CD14-positive monocyte (primary cell): Measurements from ENCODE around the gene CEP72. TPM values are rescaled to one million over a fixed set of nuclear protein-coding genes. Genes with fewer than 3 reads are reported as not detected.

ENCODE experiments used
- DNase-seq, 3 donors: peaks; one replicate each; pipeline ENCODE4 v3.0.0-alpha.2; 2011 to 2022
- H2AFZ ChIP-seq: 2 replicates; pipeline ENCODE4 v1.6.0; 2012; ENCODE audit warnings: mild to moderate bottlenecking, low read depth, low read length, inconsistent platforms; ENCODE audit not compliant: insufficient read depth, poor library complexity, severe bottlenecking
- H3K27ac ChIP-seq, 2 donors: 1 replicate in 1 of 2; 2 replicates in 1 of 2; pipeline ENCODE4 v1.5.1; 2012 to 2013; ENCODE audit warnings: low read length in 2 of 2, control low read depth in 1 of 2, inconsistent platforms in 1 of 2, low read depth in 1 of 2, mild to moderate bottlenecking in 1 of 2
- H3K27me3 ChIP-seq, 2 donors: one replicate each; pipeline versions ENCODE4 v1.6.0 to v1.6.1; 2011 to 2013; ENCODE audit warnings: low read length in 2 of 2; ENCODE audit not compliant: control insufficient read depth in 2 of 2, insufficient read depth in 2 of 2
- H3K36me3 ChIP-seq, 2 donors: replicated peaks in 1 of 2; 1 replicate in 1 of 2; 2 replicates in 1 of 2; pipeline versions ENCODE4 v1.5.1 to v1.6.1; 2012 to 2013; ENCODE audit warnings: low read length in 2 of 2, control low read depth in 1 of 2, inconsistent platforms in 1 of 2, mild to moderate bottlenecking in 1 of 2; ENCODE audit not compliant: insufficient read depth in 2 of 2, control insufficient read depth in 1 of 2
- H3K4me1 ChIP-seq, 2 donors: 1 replicate in 1 of 2; 2 replicates in 1 of 2; pipeline versions ENCODE4 v1.5.1 to v1.6.1; 2012 to 2013; ENCODE audit warnings: low read length in 2 of 2, control low read depth in 1 of 2, inconsistent platforms in 1 of 2, mild to moderate bottlenecking in 1 of 2, moderate library complexity in 1 of 2; ENCODE audit not compliant: insufficient read depth in 2 of 2, control insufficient read depth in 1 of 2
- H3K4me2 ChIP-seq: replicated peaks from 2 replicates; pipeline ENCODE3; 2012; ENCODE audit warnings: low read length, moderate library complexity, mild to moderate bottlenecking; ENCODE audit not compliant: poor library complexity, severe bottlenecking; ENCODE audit errors: extremely low read depth
- H3K4me3 ChIP-seq, 3 experiments: fragments of 200-600 bp in 1 of 3; sonication (generic) in 1 of 3; replicated peaks in 1 of 3; 1 replicate in 2 of 3; 2 replicates in 1 of 3; pipeline ENCODE4 v1.5.1; 2011 to 2013; ENCODE audit warnings: low read length in 3 of 3, mild to moderate bottlenecking in 3 of 3, control low read depth in 2 of 3, low read depth in 2 of 3, inconsistent platforms in 1 of 3, moderate library complexity in 1 of 3
- H3K79me2 ChIP-seq: 2 replicates; pipeline ENCODE4 v1.6.0; 2012; ENCODE audit warnings: mild to moderate bottlenecking, control low read depth, inconsistent platforms, low read length, moderate library complexity; ENCODE audit not compliant: insufficient read depth
- H3K9ac ChIP-seq: 2 replicates; pipeline ENCODE4 v1.6.0; 2017; ENCODE audit warnings: low read length, mild to moderate bottlenecking; ENCODE audit not compliant: insufficient read depth, poor library complexity, severe bottlenecking
- H3K9me3 ChIP-seq, 2 donors: replicated peaks in 1 of 2; 1 replicate in 1 of 2; 2 replicates in 1 of 2; pipeline versions ENCODE4 v1.5.1 to v1.6.1; 2012 to 2013; ENCODE audit warnings: low read length in 2 of 2, control low read depth in 1 of 2; ENCODE audit not compliant: control insufficient read depth in 1 of 2, insufficient read depth in 1 of 2
- H4K20me1 ChIP-seq: 2 replicates; pipeline ENCODE4 v1.6.0; 2012; ENCODE audit warnings: mild to moderate bottlenecking, low read length, control low read depth, moderate library complexity; ENCODE audit not compliant: insufficient read depth
- H3K27ac Mint-ChIP-seq, 7 donors: one replicate each; pipeline ENCODE4 v1.8.0; 2020; ENCODE audit warnings: mild to moderate bottlenecking in 7 of 7, mixed read lengths in 7 of 7, moderate library complexity in 6 of 7, inconsistent platforms in 2 of 7
- H3K27me3 Mint-ChIP-seq, 3 donors: one replicate each; pipeline ENCODE4 v1.8.0; 2021 to 2022; ENCODE audit warnings: low read depth in 3 of 3, mild to moderate bottlenecking in 3 of 3, mixed read lengths in 3 of 3, moderate library complexity in 3 of 3, inconsistent platforms in 1 of 3
- H3K36me3 Mint-ChIP-seq, 2 donors: one replicate each; pipeline ENCODE4 v1.8.0; 2020; ENCODE audit warnings: mixed read lengths in 2 of 2, inconsistent platforms in 1 of 2, mild to moderate bottlenecking in 1 of 2
- H3K4me1 Mint-ChIP-seq: one replicate; pipeline ENCODE4 v1.8.0; 2020; ENCODE audit warnings: mild to moderate bottlenecking, mixed read lengths
- H3K4me3 Mint-ChIP-seq, 2 donors: one replicate each; pipeline ENCODE4 v1.8.0; 2020; ENCODE audit warnings: mild to moderate bottlenecking in 2 of 2, mixed read lengths in 2 of 2, moderate library complexity in 1 of 2
- H3K9me3 Mint-ChIP-seq, 7 donors: one replicate each; pipeline ENCODE4 v1.8.0; 2020 to 2022; ENCODE audit warnings: mixed read lengths in 7 of 7, mild to moderate bottlenecking in 6 of 7, moderate library complexity in 6 of 7, inconsistent platforms in 2 of 7
- WGBS: methylation state at CpG from one replicate; pipeline ENCODE4 v1.1.5; 2013; ENCODE audit warnings: missing lambda C conversion rate; ENCODE audit not compliant: insufficient coverage; 5-methylcytosine and 5-hydroxymethylcytosine counted together
- intact Hi-C, 2 donors: fragments of 100-400 bp; cut with micrococcal nuclease; formaldehyde crosslinking; loops; one replicate each; pipeline versions ENCODE4 v1.15.0 to v1.15.1; 2023
- polyA plus RNA-seq, 3 donors: library from polyadenylated mRNA; depleted of rRNA in 1 of 3; unstranded in 2 of 3; stranded (reverse) in 1 of 3; fragments of 300-500 nt in 2 of 3; fragments of >200 nt in 1 of 3; fragmentation: Illumina TruSeq in 2 of 3; gene quantifications; 1 replicate in 2 of 3; 2 replicates in 1 of 3; pipeline ENCODE4 v1.2.3, GENCODE V29; 2012 to 2021
- TF ChIP-seq, protein P1 (sequence below): fragments of 200-600 bp; IDR thresholded peaks from one replicate; pipeline ENCODE4 v1.8.0; 2022; ENCODE audit warnings: antibody characterized with exemption, mild to moderate bottlenecking

Gene CEP72
- polyA plus RNA-seq, 3 donors = 0.13 to 2.1 (median 0.24) TPM

DNA sequence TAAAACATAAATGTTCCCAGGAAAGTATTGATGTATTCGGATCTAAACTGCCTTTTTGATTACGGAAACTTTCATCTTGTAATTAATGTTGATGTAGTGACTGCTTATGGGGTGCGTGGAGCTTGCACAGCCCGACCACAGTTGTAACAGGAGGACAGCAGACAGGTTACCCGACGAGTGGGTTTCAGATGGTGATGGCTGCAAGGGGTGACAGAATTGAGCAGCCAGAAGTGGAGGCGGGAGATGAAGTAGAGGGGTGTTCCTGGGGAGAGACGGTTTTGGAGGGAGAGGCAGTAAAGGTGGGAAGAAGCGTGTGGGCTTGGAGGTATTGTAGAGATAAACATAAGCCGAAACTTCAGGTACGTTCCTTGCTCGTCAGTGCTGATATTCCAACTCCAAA is 5.8 kb downstream of the CEP72 start:
- no peaks in the 10 kb centered on the region for H3K9me3 ChIP-seq
- H3K4me3 ChIP-seq = no peak overlapping the region
- H3K79me2 ChIP-seq = peaks cover 26% of the 10 kb centered on the region
- H3K36me3 Mint-ChIP-seq = peaks cover 42 to 46% of the 10 kb centered on the region in 2 donors
- H3K36me3 ChIP-seq = peaks cover 12 to 27% of the 10 kb centered on the region in 2 donors
- peaks cover 3 to 7% (median 4%) of the 10 kb centered on the region in 7 donors for H3K9me3 Mint-ChIP-seq
- no peak overlapping the region for H3K4me2 ChIP-seq
- H3K27ac Mint-ChIP-seq = no peak overlapping the region
- no peak for DNase-seq
- TF ChIP-seq, protein P1, sequence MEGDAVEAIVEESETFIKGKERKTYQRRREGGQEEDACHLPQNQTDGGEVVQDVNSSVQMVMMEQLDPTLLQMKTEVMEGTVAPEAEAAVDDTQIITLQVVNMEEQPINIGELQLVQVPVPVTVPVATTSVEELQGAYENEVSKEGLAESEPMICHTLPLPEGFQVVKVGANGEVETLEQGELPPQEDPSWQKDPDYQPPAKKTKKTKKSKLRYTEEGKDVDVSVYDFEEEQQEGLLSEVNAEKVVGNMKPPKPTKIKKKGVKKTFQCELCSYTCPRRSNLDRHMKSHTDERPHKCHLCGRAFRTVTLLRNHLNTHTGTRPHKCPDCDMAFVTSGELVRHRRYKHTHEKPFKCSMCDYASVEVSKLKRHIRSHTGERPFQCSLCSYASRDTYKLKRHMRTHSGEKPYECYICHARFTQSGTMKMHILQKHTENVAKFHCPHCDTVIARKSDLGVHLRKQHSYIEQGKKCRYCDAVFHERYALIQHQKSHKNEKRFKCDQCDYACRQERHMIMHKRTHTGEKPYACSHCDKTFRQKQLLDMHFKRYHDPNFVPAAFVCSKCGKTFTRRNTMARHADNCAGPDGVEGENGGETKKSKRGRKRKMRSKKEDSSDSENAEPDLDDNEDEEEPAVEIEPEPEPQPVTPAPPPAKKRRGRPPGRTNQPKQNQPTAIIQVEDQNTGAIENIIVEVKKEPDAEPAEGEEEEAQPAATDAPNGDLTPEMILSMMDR = no peak
- H3K9ac ChIP-seq = no peak overlapping the region
- no peak overlapping the region for H3K4me3 Mint-ChIP-seq
- H3K27me3 ChIP-seq = no peaks in the 10 kb centered on the region
- peaks cover 10 to 22% of the 10 kb centered on the region in 2 donors for H3K4me1 ChIP-seq
- peaks cover 0 to 4% (median 0%) of the 10 kb centered on the region in 3 donors for H3K27me3 Mint-ChIP-seq
- peaks cover 17% of the 10 kb centered on the region for H3K4me1 Mint-ChIP-seq
- 96% methylated on average over 9 of the region's 12 CpGs for WGBS
- intact Hi-C loops = loop anchor here (10.0 kb wide), 4 partner anchors 173 to 1177 kb away; partner anchors contain the start of genes EXOC3 (in 1 of the 2), MRPL36 (in 1 of the 2) and PDCD6 (in 1 of the 2)
- no peak overlapping the region for H3K27ac ChIP-seq
- no peaks in the 10 kb centered on the region for H4K20me1 ChIP-seq
- no peak overlapping the region for H2AFZ ChIP-seq

DNA sequence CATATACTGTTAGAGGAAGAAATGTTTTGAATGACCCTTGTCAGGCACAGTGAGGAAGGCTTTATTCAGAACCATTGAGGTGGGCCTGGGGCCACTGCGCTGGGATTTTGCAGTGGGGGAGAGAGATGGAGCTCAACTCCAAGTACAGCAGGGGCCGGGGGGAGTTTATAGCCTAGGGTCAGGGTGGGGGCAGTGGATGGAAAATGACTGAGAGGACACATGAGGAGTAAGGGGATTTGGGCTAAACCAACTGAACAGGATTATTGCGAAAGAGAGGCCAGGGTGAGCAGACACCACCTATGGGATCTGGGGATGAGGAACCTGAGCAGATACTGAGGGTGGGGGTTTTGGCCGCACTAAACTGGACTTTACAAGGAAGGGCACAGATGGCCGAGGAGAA is 6.3 kb downstream of the CEP72 start:
- Histone ChIP-seq H3K27ac (no peak overlapping the region), H3K27me3 (no peaks in the 10 kb centered on the region), H4K20me1 (no peaks in the 10 kb centered on the region), H3K36me3 (peaks cover 12 to 27% of the 10 kb centered on the region in 2 donors), H3K4me2 (no peak overlapping the region), H2AFZ (no peak overlapping the region), H3K4me3 (no peak overlapping the region), H3K9ac (no peak overlapping the region), H3K79me2 (peaks cover 22% of the 10 kb centered on the region), H3K9me3 (no peaks in the 10 kb centered on the region), H3K4me1 (peaks cover 9 to 16% of the 10 kb centered on the region in 2 donors)
- no peak for DNase-seq
- WGBS = 97% methylated on average over 3 of the region's 5 CpGs
- TF ChIP-seq, protein P1 = no peak
- peaks cover 44 to 49% of the 10 kb centered on the region in 2 donors for H3K36me3 Mint-ChIP-seq
- H3K4me3 Mint-ChIP-seq = no peak overlapping the region
- peaks cover 14% of the 10 kb centered on the region for H3K4me1 Mint-ChIP-seq
- intact Hi-C loops = loop anchor here (10.0 kb wide), 4 partner anchors 174 to 1176 kb away; partner anchors contain the start of genes EXOC3 (in 1 of the 2), MRPL36 (in 1 of the 2) and PDCD6 (in 1 of the 2)
- no peak overlapping the region for H3K27ac Mint-ChIP-seq
- peaks cover 0 to 6% (median 4%) of the 10 kb centered on the region in 7 donors for H3K9me3 Mint-ChIP-seq
- H3K27me3 Mint-ChIP-seq = peaks cover 0 to under 1% (median under 1%) of the 10 kb centered on the region in 3 donors
